CD4-positive, alpha-beta T cell (primary cell): ENCODE measurements around the gene CCL17. TPM values are rescaled to one million over a fixed set of nuclear protein-coding genes. Genes with fewer than 3 reads are reported as not detected.

Source experiments
- ATAC-seq: fragments of 200-7000 bp; cut with Tn5 transposase; one replicate; pipeline ENCODE4 v1.10.0; 2022; ENCODE audit warnings: mild to moderate bottlenecking; ENCODE audit not compliant: poor library complexity
- CTCF ChIA-PET: fragments of 350-600 bp; sonication (Branson Sonifier 250); formaldehyde crosslinking; loops from one replicate; lab custom pipeline; 2021; ENCODE audit warnings: antibody characterized with exemption, inconsistent platforms; lab: Charles Lee
- POLR2A ChIA-PET: fragments of 350-600 bp; sonication (Branson Sonifier 250); formaldehyde crosslinking; loops from one replicate; lab custom pipeline; 2021; ENCODE audit warnings: antibody characterized with exemption, inconsistent platforms; lab: Charles Lee
- DNase-seq, 14 experiments: peaks; one replicate each; pipeline ENCODE4 v3.0.0-alpha.2; 2013 to 2020; ENCODE audit warnings: mixed read lengths in 2 of 14
- H3K27ac ChIP-seq, 2 donors: one replicate each; pipeline versions ENCODE4 v1.5.1 to v1.7.0; 2013; ENCODE audit warnings: low read length in 2 of 2, low read depth in 1 of 2, mild to moderate bottlenecking in 1 of 2
- H3K27me3 ChIP-seq, 2 experiments: 1 replicate in 1 of 2; 2 replicates in 1 of 2; pipeline versions ENCODE4 v1.6.1 to v1.7.0; 2013; ENCODE audit warnings: low read length in 2 of 2, control low read depth in 1 of 2, mild to moderate bottlenecking in 1 of 2, moderate library complexity in 1 of 2; ENCODE audit not compliant: insufficient read depth in 2 of 2, control insufficient read depth in 1 of 2
- H3K36me3 ChIP-seq: one replicate; pipeline ENCODE4 v1.6.1; 2013; ENCODE audit warnings: low read length, control low read depth; ENCODE audit not compliant: insufficient read depth
- H3K4me1 ChIP-seq: one replicate; pipeline ENCODE4 v1.6.1; 2013; ENCODE audit warnings: low read length, control low read depth; ENCODE audit not compliant: insufficient read depth
- H3K4me3 ChIP-seq: one replicate; pipeline ENCODE4 v1.5.1; 2013; ENCODE audit warnings: mild to moderate bottlenecking, low read length, moderate library complexity
- H3K9me3 ChIP-seq, 2 experiments: 1 replicate in 1 of 2; 2 replicates in 1 of 2; pipeline versions ENCODE4 v1.6.1 to v1.7.0; 2013; ENCODE audit warnings: low read length in 2 of 2, mild to moderate bottlenecking in 2 of 2, control low read depth in 1 of 2, moderate library complexity in 1 of 2; ENCODE audit not compliant: control insufficient read depth in 1 of 2, insufficient read depth in 1 of 2
- H3K27ac Mint-ChIP-seq: one replicate; pipeline ENCODE4 v1.8.0; 2020; ENCODE audit warnings: mixed read lengths
- H3K27me3 Mint-ChIP-seq: one replicate; pipeline ENCODE4 v1.8.0; 2021; ENCODE audit warnings: mixed read lengths
- H3K36me3 Mint-ChIP-seq: one replicate; pipeline ENCODE4 v1.8.0; 2021; ENCODE audit warnings: low read depth, mixed read lengths
- H3K4me1 Mint-ChIP-seq: one replicate; pipeline ENCODE4 v1.8.0; 2021; ENCODE audit warnings: low read depth, mixed read lengths
- H3K4me3 Mint-ChIP-seq: one replicate; pipeline ENCODE4 v1.8.0; 2020; ENCODE audit warnings: mild to moderate bottlenecking, mixed read lengths
- H3K9me3 Mint-ChIP-seq: one replicate; pipeline ENCODE4 v1.8.0; 2020; ENCODE audit warnings: mixed read lengths
- CTCF ChIP-seq: fragments of 200-600 bp; IDR thresholded peaks from one replicate; pipeline ENCODE4 v1.8.0; 2022; ENCODE audit warnings: antibody characterized with exemption, mild to moderate bottlenecking
- intact Hi-C, 2 experiments: fragments of 100-400 bp; cut with DNase I in 1 of 2; cut with micrococcal nuclease in 1 of 2; formaldehyde crosslinking; loops; one replicate each; pipeline versions ENCODE4 v1.15.1 to v1.9.0; 2023 to 2025; cut with DNase I, micrococcal nuclease
- total RNA-seq, 174 experiments: library from RNA in 2 of 174; stranded (reverse) in 2 of 174; gene quantifications; one replicate each; pipeline ENCODE4 v1.2.3 and lab custom pipeline; 2021 to 2026

CCL17 gene
- total RNA-seq, 2 experiments from 2014 or later: not detected

- H3K4me3 ChIP-seq: no peak overlapping the region
- H3K4me1 ChIP-seq: no peaks in the 10 kb centered on the region
- Mint-ChIP-seq H3K27ac (no peak overlapping the region), H3K36me3 (no peaks in the 10 kb centered on the region), H3K9me3 (no peaks in the 10 kb centered on the region), H3K27me3 (no peaks in the 10 kb centered on the region), H3K4me1 (no peaks in the 10 kb centered on the region), H3K4me3 (no peak overlapping the region)
- ATAC-seq: no peak
- no peak for DNase-seq
- H3K27ac ChIP-seq: no peak overlapping the region
- TF ChIP-seq CTCF: no peak
- ChIA-PET CTCF (no interaction called here), POLR2A (no interaction called here)
- H3K9me3 ChIP-seq: no peaks in the 10 kb centered on the region
- no peaks in the 10 kb centered on the region for H3K27me3 ChIP-seq
- no peaks in the 10 kb centered on the region for H3K36me3 ChIP-seq
- intact Hi-C loops: no loop called here
Measured at GRCh38 chr16:57405097-57405496, 530 bp downstream of the CCL17 start.

GRCh38 chr16:57406881-57407280, 2.3 kb downstream of the CCL17 start:
- H3K36me3 ChIP-seq: no peaks in the 10 kb centered on the region
- POLR2A ChIA-PET: no interaction called here
- no peak for DNase-seq
- Mint-ChIP-seq H3K9me3 (no peaks in the 10 kb centered on the region), H3K4me1 (no peaks in the 10 kb centered on the region), H3K27me3 (no peaks in the 10 kb centered on the region), H3K36me3 (no peaks in the 10 kb centered on the region), H3K4me3 (no peak overlapping the region), H3K27ac (no peak overlapping the region)
- no peaks in the 10 kb centered on the region for H3K27me3 ChIP-seq
- ATAC-seq: no peak
- H3K9me3 ChIP-seq: no peaks in the 10 kb centered on the region
- no peak overlapping the region for H3K27ac ChIP-seq
- no peak for TF ChIP-seq CTCF
- CTCF ChIA-PET: no interaction called here
- intact Hi-C loops: no loop called here
- no peak overlapping the region for H3K4me3 ChIP-seq
- no peaks in the 10 kb centered on the region for H3K4me1 ChIP-seq

- no peaks in the 10 kb centered on the region for H3K27me3 Mint-ChIP-seq
- no peak overlapping the region for H3K27ac ChIP-seq
- H3K36me3 Mint-ChIP-seq: no peaks in the 10 kb centered on the region
- no peak overlapping the region for H3K4me3 Mint-ChIP-seq
- no peaks in the 10 kb centered on the region for H3K4me1 ChIP-seq
- CTCF ChIA-PET: interaction anchor here (0.7 kb wide), 1 partner anchor 11 kb away, joined by 3 read pairs; no protein-coding TSS in a partner anchor
- POLR2A ChIA-PET: no interaction called here
- H3K27me3 ChIP-seq: no peaks in the 10 kb centered on the region
- no peak overlapping the region for H3K4me3 ChIP-seq
- H3K4me1 Mint-ChIP-seq: no peaks in the 10 kb centered on the region
- DNase-seq: no peak
- no peak overlapping the region for H3K27ac Mint-ChIP-seq
- intact Hi-C loops: no loop called here
- H3K36me3 ChIP-seq: no peaks in the 10 kb centered on the region
- no peaks in the 10 kb centered on the region for H3K9me3 Mint-ChIP-seq
- no peak for ATAC-seq
- no peak for TF ChIP-seq CTCF
- H3K9me3 ChIP-seq: no peaks in the 10 kb centered on the region
Measured at GRCh38 chr16:57407521-57408353, 3.2 kb downstream of the CCL17 start.
